HepG2 (cell line): ENCODE measurements around the gene TMEM135. TPM values are rescaled to one million over a fixed set of nuclear protein-coding genes. Genes with fewer than 3 reads are reported as not detected.

Source experiments
- AGO1 ChIP-seq: fragments of 200-400 bp; formaldehyde crosslinking; IDR thresholded peaks from 2 replicates; pipeline ENCODE4 v1.6.1; 2017; ENCODE audit warnings: mild to moderate bottlenecking, low read depth, low read length, moderate library complexity; ENCODE audit not compliant: poor library complexity, severe bottlenecking
- CEBPB ChIP-seq: IDR thresholded peaks from 2 replicates; pipeline ENCODE4 v1.6.1; 2011; ENCODE audit warnings: low read depth, low read length, improper control_type of control experiment, borderline replicate concordance
- ELF1 ChIP-seq: sonication (generic); formaldehyde crosslinking; IDR thresholded peaks from 2 replicates; pipeline ENCODE4 v1.4.0; 2020; ENCODE audit warnings: missing genetic modification reagents
- FOXJ3 ChIP-seq: sonication (generic); formaldehyde crosslinking; IDR thresholded peaks from 2 replicates; pipeline ENCODE4 v1.4.0; 2020; ENCODE audit warnings: missing genetic modification reagents, mild to moderate bottlenecking, borderline replicate concordance
- HDAC2 ChIP-seq: sonication (generic); formaldehyde crosslinking; IDR thresholded peaks from 2 replicates; pipeline ENCODE4 v1.4.0; 2020; ENCODE audit warnings: missing genetic modification reagents
- HNF1A ChIP-seq, 2 experiments: sonication (generic) in 1 of 2; formaldehyde crosslinking in 1 of 2; IDR thresholded peaks; 2 replicates each; pipeline versions ENCODE4 v1.4.0 to v1.6.1; 2016 to 2020; ENCODE audit warnings: borderline replicate concordance in 1 of 2, low read depth in 1 of 2, mild to moderate bottlenecking in 1 of 2, missing genetic modification reagents in 1 of 2
- PTBP1 ChIP-seq: fragments of 200-400 bp; formaldehyde crosslinking; IDR thresholded peaks from 2 replicates; pipeline ENCODE4 v1.6.1; 2018; ENCODE audit warnings: low read length, low read depth; ENCODE audit not compliant: poor library complexity, severe bottlenecking
- RNF219 ChIP-seq: sonication (generic); formaldehyde crosslinking; IDR thresholded peaks from 2 replicates; pipeline ENCODE4 v1.5.0; 2020; ENCODE audit warnings: mild to moderate bottlenecking, missing genetic modification reagents
- ZBTB40 ChIP-seq, 2 experiments: fragments of 450-650 bp in 1 of 2; sonication (generic) in 1 of 2; formaldehyde crosslinking in 1 of 2; IDR thresholded peaks; 2 replicates each; pipeline versions ENCODE4 v1.6.1 to v1.8.0; 2016 to 2022; ENCODE audit warnings: antibody characterized with exemption in 1 of 2, mild to moderate bottlenecking in 1 of 2, missing genetic modification reagents in 1 of 2
- ZNF800 ChIP-seq: sonication (generic); formaldehyde crosslinking; IDR thresholded peaks from 2 replicates; pipeline ENCODE4 v1.4.0; 2020; ENCODE audit warnings: missing genetic modification reagents
- polyA plus RNA-seq, 8 experiments: library from polyadenylated mRNA; depleted of rRNA in 3 of 8; stranded (reverse) in 7 of 8; unstranded in 1 of 8; fragments of >200 nt; fragmentation: Illumina TruSeq in 4 of 8; extraction: Trizol in 4 of 8; gene quantifications; 2 replicates each; pipeline versions ENCODE4 v1.2.1 to v1.2.3, GENCODE V29; 2011 to 2016; ENCODE audit warnings: low read depth in 4 of 8, missing spikeins in 1 of 8, mixed read lengths in 1 of 8; ENCODE audit not compliant: insufficient read depth in 1 of 8
- total RNA-seq, 5 experiments: library from RNA; depleted of rRNA; stranded (reverse); fragments of >200 nt; fragmentation: Illumina TruSeq; extraction: Trizol; gene quantifications; 2 replicates each; pipeline ENCODE4 v1.2.3, GENCODE V29; 2016; ENCODE audit warnings: low read depth in 1 of 5

TMEM135 gene
- total and polyA plus RNA-seq, 2 of the 13 experiments (the other 11 are each of a cell fraction or from before 2014, with no cell fraction given): 36.6 to 88.9 TPM

- TF ChIP-seq ZBTB40 (IDR thresholded peaks at IDR 0.05): no peak
- no peak for TF ChIP-seq ZBTB40 (CRISPR knock-in tag; IDR thresholded peaks at IDR 0.05)
- TF ChIP-seq HDAC2 (CRISPR knock-in tag): peak; percentile 67; the same call in 1 of the 2 replicates
- no peak for TF ChIP-seq ELF1 (CRISPR knock-in tag)
- TF ChIP-seq PTBP1: no peak
- TF ChIP-seq ZNF800 (CRISPR knock-in tag): no peak
- TF ChIP-seq RNF219 (CRISPR knock-in tag): no peak
- peak; percentile 29; the same call in 1 of the 2 replicates for TF ChIP-seq HNF1A (IDR thresholded peaks at IDR 0.05; ENCODE audit: low read depth)
- no peak; the same call in 1 of the 2 replicates for TF ChIP-seq HNF1A (CRISPR knock-in tag; IDR thresholded peaks at IDR 0.05; ENCODE audit: borderline replicate concordance)
- no peak for TF ChIP-seq AGO1
- peak; percentile 57; the same call in 1 of the 2 replicates for TF ChIP-seq FOXJ3 (CRISPR knock-in tag)
- TF ChIP-seq CEBPB: no peak
Observed at GRCh38 chr11:87128372-87128771, 90.6 kb downstream of the TMEM135 start (continued).
